ENCODE data around the gene IGSF9.

Gene IGSF9

DNA sequence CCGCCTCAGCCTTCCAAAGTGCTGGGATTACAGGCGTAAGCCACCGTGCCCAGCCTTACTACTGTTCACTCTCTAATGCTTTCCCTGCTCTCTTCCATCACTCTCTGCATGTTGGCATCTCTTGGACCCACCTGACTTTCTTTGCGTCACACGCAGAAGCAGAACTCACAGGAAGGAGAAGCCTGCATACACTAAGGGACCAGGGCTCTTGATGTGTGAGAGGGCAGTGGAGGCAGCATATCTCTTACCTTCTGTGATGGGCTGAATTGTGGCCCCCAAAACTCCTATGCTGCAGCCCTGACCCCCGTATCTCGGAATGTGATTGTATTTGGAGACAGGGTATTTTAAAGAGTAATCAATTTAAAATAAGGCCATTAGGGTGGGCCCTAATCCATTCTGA is 35.4 kb upstream of the IGSF9 start:
- H3K9ac ChIP-seq (ENCODE audit: low read depth, low read length): no peak overlapping the region
- H3K9me3 ChIP-seq (ENCODE audit: control insufficient read depth, insufficient read depth, low read length): no peaks in the 10 kb centered on the region
- no peaks in the 10 kb centered on the region for H3K4me1 ChIP-seq (ENCODE audit: insufficient read depth, low read length)
- H3K36me3 ChIP-seq (ENCODE audit: insufficient read depth, low read length): no peaks in the 10 kb centered on the region

DNA sequence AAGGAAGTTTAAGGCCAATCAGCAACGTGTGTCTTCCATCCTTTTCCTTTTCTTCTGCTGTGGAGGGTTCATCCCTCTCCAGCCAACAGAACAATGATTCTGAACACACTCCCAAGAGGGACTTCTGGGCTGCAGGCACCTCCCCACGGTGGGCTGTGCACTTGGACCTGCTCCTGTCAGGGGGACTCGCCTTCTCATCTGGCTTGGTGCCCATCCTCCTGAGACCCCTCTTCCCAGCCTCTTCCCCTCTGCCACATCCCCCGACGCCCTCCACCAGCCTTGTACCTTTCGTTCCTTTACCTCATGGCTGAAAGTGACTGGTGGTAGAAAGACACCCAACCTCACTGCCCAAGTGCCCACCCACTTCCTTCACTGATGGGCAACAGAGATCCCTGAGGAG is 34.7 kb upstream of the IGSF9 start:
- H3K36me3 ChIP-seq (ENCODE audit: insufficient read depth, low read length): no peaks in the 10 kb centered on the region
- no peak overlapping the region for H3K9ac ChIP-seq (ENCODE audit: low read depth, low read length)
- no peaks in the 10 kb centered on the region for H3K9me3 ChIP-seq (ENCODE audit: control insufficient read depth, insufficient read depth, low read length)
- H3K4me1 ChIP-seq (ENCODE audit: insufficient read depth, low read length): no peaks in the 10 kb centered on the region

DNA sequence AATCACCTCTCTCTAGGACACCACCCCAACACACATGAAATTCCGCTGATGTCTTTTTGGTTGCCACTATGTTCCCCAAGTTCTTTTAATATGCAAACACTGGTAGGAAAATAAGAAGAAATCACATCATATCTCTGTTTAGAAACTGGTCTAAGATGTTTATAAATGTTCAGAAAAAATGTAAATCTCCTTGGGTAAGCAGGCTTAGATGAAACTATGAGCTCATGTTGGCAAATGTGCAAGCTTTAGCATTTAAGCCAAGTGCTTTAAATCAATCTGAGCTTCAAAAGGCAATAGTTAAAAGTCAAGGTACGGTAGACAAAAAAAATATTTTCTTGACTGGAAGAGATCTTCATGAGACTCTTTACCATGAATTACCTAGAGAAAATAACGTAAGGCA is 33.8 kb upstream of the IGSF9 start:
- Histone ChIP-seq H3K4me1 (ENCODE audit: insufficient read depth, low read length) (no peaks in the 10 kb centered on the region), H3K9ac (ENCODE audit: low read depth, low read length) (no peak overlapping the region), H3K9me3 (ENCODE audit: control insufficient read depth, insufficient read depth, low read length) (no peaks in the 10 kb centered on the region), H3K36me3 (ENCODE audit: insufficient read depth, low read length) (no peaks in the 10 kb centered on the region)

DNA sequence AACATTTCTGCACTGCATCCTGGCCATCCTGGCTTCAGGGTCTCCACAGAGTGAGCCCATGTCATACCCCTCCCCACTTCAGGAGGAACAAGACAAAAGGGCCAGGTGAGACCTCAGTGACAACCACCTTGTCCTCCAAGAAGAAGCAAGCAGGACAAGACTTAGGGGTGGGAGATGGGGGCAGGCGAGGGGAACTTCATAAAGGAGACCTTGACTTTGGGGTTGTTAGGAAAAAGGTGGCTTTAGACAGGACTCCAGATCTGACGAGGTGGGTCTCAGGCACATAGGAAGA is 32.6 kb upstream of the IGSF9 start:
- H3K4me1 ChIP-seq (ENCODE audit: insufficient read depth, low read length): no peaks in the 10 kb centered on the region
- no peaks in the 10 kb centered on the region for H3K36me3 ChIP-seq (ENCODE audit: insufficient read depth, low read length)
- no peaks in the 10 kb centered on the region for H3K9me3 ChIP-seq (ENCODE audit: control insufficient read depth, insufficient read depth, low read length)
- H3K9ac ChIP-seq (ENCODE audit: low read depth, low read length): no peak overlapping the region

DNA sequence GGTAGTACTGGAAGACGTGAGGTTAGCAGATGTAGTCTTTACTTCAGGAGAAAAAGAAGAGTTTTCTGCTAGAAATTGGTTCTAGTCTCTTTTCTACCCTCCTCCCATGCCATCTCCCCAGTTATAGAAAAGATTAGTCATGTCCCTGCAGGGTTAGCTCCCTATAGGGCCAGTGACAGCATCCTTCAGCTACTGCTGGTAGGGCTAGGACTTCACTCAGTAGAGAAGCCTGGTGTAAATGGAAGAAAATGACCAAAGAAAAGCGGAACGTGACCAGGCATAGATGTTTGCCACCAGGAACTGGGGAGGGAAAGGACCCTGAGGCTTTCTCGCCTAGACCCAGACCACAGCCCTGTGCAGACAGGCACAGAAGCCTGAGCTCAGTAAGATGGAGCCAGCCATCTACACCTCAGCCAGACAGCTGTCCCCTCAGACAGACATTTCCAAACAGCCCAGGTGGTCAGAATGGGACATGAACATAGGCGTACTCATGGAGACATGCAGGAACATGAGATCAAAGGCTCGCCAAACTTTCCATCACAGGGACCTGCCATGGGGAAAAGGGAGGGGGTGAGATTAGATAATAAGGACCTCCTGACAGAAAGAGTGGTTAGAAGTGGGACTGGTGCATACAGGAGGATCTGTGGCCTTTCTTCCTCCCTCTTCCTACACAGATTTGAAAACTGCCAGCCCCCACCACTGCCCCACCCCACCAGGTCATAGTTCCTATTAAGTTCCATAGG is 32.1 kb upstream of the IGSF9 start:
- Histone ChIP-seq H3K9me3 (ENCODE audit: control insufficient read depth, insufficient read depth, low read length) (no peaks in the 10 kb centered on the region), H3K36me3 (ENCODE audit: insufficient read depth, low read length) (no peaks in the 10 kb centered on the region), H3K4me1 (ENCODE audit: insufficient read depth, low read length) (no peaks in the 10 kb centered on the region), H3K9ac (ENCODE audit: low read depth, low read length) (no peak overlapping the region)

DNA sequence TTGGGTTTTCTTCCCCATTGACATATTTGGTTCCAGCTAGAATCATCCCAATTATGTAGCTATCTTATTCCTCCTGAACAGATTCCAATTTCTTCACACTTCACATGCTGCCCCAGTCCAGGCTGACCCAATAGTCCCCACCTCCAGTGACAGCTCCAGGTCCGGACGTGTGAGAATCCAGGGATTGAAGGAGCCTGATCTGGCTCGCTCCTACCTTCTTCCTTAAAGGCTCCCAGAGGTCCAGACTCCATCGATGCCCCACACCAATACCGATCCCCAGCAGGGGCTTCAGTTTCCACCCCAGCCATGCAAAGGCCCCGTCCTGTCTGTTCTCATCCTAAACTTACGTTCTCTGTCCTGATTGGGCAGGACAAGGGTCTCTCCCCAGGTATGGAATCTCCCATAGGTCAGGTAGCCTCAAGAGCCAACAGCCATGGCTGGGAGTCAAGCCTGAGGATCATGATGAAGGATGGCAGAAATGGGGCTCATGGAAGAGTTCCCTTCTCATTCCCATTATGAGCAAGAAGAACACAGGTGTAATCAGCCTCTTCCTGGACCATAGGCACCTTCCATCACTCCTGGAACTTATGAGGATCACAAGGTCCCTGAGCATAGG is 29.0 kb upstream of the IGSF9 start:
- H3K4me1 ChIP-seq (ENCODE audit: insufficient read depth, low read length): no peaks in the 10 kb centered on the region
- H3K9me3 ChIP-seq (ENCODE audit: control insufficient read depth, insufficient read depth, low read length): no peaks in the 10 kb centered on the region
- H3K36me3 ChIP-seq (ENCODE audit: insufficient read depth, low read length): no peaks in the 10 kb centered on the region
- no peak overlapping the region for H3K9ac ChIP-seq (ENCODE audit: low read depth, low read length)

DNA sequence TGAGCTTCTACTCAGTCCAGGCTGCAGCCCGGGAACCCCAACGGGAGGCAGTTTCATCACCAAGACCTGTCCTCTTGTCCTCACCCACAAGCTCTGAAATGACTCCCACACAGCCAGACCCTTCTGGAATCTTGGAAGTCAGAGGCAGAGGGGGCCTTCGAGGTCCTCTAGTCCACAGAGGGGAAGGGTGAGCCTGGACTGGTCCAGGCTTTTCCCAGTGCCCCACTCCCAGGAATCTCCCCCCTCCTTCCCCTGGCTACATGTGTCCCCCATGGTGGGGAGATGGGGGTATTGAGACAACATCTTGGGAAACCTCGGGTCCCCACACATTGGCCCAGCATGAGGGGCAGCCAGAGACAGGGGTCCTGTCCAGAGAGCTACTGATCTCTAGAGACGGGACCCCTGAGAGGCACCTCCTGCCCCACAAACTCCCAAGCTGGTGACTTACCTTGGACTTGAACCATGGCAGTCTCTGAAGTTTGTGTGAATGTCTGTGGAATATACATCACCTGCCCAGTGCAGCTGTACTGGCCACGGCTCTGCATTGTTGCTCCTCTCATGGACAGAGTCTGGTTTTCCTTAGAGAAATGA is 28.0 kb upstream of the IGSF9 start:
- Histone ChIP-seq H3K9me3 (ENCODE audit: control insufficient read depth, insufficient read depth, low read length) (no peaks in the 10 kb centered on the region), H3K4me1 (ENCODE audit: insufficient read depth, low read length) (no peaks in the 10 kb centered on the region), H3K9ac (ENCODE audit: low read depth, low read length) (no peak overlapping the region), H3K36me3 (ENCODE audit: insufficient read depth, low read length) (no peaks in the 10 kb centered on the region)

DNA sequence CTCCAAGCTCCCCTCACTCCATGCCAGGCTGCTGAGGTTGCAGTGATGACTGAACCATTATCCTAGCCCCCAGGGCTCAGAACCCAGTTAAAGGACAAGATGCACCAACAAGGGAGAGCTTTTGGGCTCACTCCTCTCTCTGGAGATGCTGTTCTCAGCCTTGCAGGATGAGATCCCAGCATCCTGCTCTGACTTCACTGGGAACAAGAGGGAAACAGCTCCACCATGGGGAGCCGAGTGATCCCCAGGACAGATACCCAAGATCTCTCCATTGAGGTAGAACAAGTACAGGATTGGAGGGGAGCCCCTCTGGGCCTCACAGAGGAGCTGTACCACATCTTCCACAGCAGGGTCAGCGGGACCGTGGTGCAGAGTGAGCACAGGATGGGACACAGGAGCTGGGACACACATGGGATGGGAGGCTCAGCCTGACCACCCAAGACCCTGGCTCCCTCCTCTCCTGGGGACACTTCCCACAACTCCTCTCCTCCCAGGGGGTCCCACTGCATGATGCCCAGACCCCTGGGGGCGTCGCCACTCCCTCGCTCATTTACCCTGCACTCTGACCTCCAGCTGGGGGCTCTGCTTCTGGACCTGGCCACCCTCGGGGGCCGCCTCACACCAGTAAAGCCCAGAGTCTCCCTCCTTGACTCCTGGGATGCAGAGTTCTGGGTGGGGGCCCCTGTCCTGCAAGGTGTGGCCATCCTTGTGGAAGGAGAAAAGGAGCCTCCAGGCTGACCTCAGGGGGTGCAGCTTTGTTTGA is 27.2 kb upstream of the IGSF9 start:
- no peaks in the 10 kb centered on the region for H3K4me1 ChIP-seq (ENCODE audit: insufficient read depth, low read length)
- H3K36me3 ChIP-seq (ENCODE audit: insufficient read depth, low read length): no peaks in the 10 kb centered on the region
- no peak overlapping the region for H3K9ac ChIP-seq (ENCODE audit: low read depth, low read length)
- no peaks in the 10 kb centered on the region for H3K9me3 ChIP-seq (ENCODE audit: control insufficient read depth, insufficient read depth, low read length)

DNA sequence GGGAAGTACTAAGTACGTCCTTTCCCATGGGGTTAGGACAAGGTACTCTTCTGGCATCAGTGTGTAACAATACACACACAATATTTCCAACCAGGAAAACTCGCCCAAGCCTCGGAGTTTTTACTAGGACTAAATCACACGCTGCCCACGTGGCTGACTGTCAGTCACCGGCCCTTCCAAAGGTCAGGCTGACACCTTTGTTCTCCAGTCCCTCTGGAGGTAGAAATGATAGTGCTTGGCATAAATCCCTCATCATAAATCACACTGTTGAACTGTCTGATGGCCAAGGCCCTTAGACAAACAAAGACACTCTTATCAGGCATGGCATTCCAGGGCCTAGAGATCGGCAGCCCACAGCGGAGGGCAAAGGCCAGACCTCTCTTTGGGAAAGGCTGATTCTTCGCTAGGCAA is 25.5 kb upstream of the IGSF9 start:
- Histone ChIP-seq H3K36me3 (ENCODE audit: insufficient read depth, low read length) (no peaks in the 10 kb centered on the region), H3K9ac (ENCODE audit: low read depth, low read length) (no peak overlapping the region), H3K9me3 (ENCODE audit: control insufficient read depth, insufficient read depth, low read length) (no peaks in the 10 kb centered on the region), H3K4me1 (ENCODE audit: insufficient read depth, low read length) (no peaks in the 10 kb centered on the region)

DNA sequence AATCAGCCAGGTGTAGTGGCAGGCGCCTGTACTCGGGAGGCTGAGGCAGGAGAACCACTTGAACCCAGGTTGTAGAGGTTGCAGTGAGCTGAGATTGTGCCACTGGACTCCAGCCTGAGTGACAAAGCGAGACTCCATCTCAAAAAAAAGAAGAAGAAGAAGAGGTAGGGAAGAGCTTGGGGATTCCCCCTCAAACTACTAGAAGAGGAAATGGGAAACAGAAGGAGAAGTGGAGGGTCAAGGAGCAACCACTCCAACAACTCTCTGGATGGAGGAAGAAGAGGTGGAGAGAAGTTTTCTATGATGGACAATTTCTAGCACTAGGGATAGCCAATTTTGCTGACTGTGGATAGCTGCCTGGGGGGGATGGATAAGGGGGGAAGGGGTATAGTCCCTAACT is 23.5 kb upstream of the IGSF9 start:
- H3K9ac ChIP-seq (ENCODE audit: low read depth, low read length): no peak overlapping the region
- no peaks in the 10 kb centered on the region for H3K4me1 ChIP-seq (ENCODE audit: insufficient read depth, low read length)

DNA sequence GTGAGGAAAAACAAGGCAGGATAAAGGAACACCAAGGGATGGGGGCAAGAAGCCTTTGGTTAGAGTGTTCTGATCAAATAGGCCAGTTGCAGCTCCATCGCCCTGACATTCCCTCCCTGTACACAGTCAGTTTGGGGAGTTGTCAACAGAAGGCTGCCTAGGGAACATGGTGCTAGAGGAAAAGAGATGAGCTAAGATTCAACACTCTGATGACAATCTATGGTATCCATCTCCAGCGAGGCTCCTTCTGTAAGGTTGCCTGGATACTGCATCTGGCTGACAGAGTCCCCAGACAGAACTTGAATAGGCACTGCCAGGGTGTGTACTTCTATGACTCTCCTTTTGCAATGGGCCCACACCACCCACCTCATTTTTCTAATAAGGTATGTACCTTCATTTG is 19.9 kb upstream of the IGSF9 start:
- H3K4me1 ChIP-seq (ENCODE audit: insufficient read depth, low read length): no peaks in the 10 kb centered on the region
- no peak overlapping the region for H3K9ac ChIP-seq (ENCODE audit: low read depth, low read length)
- no peaks in the 10 kb centered on the region for H3K9me3 ChIP-seq (ENCODE audit: control insufficient read depth, insufficient read depth, low read length)
- H3K36me3 ChIP-seq (ENCODE audit: insufficient read depth, low read length): no peaks in the 10 kb centered on the region

More for the DNA sequence above, 23.5 kb upstream of the IGSF9 start:
- H3K36me3 ChIP-seq (ENCODE audit: insufficient read depth, low read length): no peaks in the 10 kb centered on the region
- no peaks in the 10 kb centered on the region for H3K9me3 ChIP-seq (ENCODE audit: control insufficient read depth, insufficient read depth, low read length)

DNA sequence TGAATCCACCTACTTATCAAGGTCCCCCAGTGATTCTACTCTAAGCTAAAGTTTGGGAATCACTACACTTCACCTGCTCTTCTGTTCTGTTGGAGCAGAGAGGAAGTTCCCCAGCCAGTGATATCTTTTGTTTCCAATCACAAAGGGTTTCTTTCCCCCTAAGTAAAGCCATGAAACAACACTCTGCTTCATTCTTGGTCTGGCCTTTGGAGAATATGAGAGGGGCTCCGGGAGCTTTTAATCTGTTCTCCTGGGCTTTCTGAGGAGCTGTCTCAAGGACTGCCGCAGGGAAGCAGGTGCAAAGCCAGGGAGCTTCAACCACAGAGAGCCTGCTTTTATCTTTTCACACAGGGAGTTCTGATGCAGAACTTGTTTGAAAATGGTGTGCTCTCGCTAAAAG is 18.7 kb upstream of the IGSF9 start:
- no peaks in the 10 kb centered on the region for H3K4me1 ChIP-seq (ENCODE audit: insufficient read depth, low read length)
- no peaks in the 10 kb centered on the region for H3K36me3 ChIP-seq (ENCODE audit: insufficient read depth, low read length)
- no peaks in the 10 kb centered on the region for H3K9me3 ChIP-seq (ENCODE audit: control insufficient read depth, insufficient read depth, low read length)
- no peak overlapping the region for H3K9ac ChIP-seq (ENCODE audit: low read depth, low read length)

DNA sequence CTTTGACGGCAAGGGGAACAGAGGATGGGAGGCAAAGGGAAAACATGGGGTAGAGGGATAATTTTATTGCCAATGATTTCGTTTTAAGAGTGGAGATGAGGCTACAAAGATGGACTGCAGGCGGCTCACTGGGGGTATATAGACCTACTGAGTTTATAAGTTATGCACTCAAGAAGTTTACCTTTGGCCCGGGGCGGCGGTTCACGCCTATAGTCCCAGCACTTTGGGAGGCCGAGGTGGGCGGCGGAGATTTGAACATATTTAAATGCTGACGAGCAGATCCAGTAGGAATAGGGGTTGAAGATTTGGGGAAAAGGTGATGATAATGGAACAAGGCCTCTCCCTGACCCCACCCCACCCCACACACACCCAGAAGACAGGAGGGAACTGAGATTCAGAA is 16.8 kb upstream of the IGSF9 start:
- no peaks in the 10 kb centered on the region for H3K4me1 ChIP-seq (ENCODE audit: insufficient read depth, low read length)
- no peaks in the 10 kb centered on the region for H3K36me3 ChIP-seq (ENCODE audit: insufficient read depth, low read length)
- H3K9ac ChIP-seq (ENCODE audit: low read depth, low read length): no peak overlapping the region
- H3K9me3 ChIP-seq (ENCODE audit: control insufficient read depth, insufficient read depth, low read length): no peaks in the 10 kb centered on the region

DNA sequence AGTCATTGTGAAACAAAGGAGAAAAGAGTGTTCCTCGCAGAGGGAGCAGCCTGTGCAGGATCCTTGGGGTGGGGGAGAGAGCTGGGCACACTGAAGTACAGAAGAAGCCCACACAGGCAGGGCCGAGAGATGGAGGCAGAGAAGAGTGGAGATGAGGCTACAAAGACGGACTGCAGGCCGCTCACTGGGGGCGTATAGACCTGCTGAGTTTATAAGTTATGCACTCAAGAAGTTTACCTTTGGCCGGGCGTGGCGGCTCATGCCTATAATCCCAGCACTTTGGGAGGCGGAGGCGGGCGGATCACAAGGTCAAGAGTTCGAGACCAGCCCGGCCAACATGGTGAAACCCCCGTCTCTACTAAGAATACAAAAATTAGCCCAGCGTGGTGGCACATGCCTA is 16.2 kb upstream of the IGSF9 start:
- Histone ChIP-seq H3K4me1 (ENCODE audit: insufficient read depth, low read length) (no peaks in the 10 kb centered on the region), H3K9me3 (ENCODE audit: control insufficient read depth, insufficient read depth, low read length) (no peaks in the 10 kb centered on the region), H3K9ac (ENCODE audit: low read depth, low read length) (no peak overlapping the region), H3K36me3 (ENCODE audit: insufficient read depth, low read length) (no peaks in the 10 kb centered on the region)
